Omental fat pad (tissue), 4 donors: ENCODE measurements around the gene SUDS3. TPM values are rescaled to one million over a fixed set of nuclear protein-coding genes. Genes with fewer than 3 reads are reported as not detected.

Experiments used
- ATAC-seq: fragments of 150-250 bp; one replicate; pipeline ENCODE4 v1.9.1; 2016; ENCODE audit warnings: mild to moderate bottlenecking, moderate library complexity; ENCODE audit not compliant: low FRiP score
- DNase-seq: peaks from one replicate; pipeline ENCODE4 v3.0.0-alpha.2; 2019; ENCODE audit warnings: low spot score
- CTCF ChIP-seq, 3 donors: fragments of 450-650 bp; IDR thresholded peaks; one replicate each; pipeline ENCODE4 v1.5.1; 2016 to 2017; ENCODE audit warnings: antibody characterized with exemption in 3 of 3, mild to moderate bottlenecking in 3 of 3, moderate library complexity in 2 of 3
- total RNA-seq, 4 donors: library from RNA; depleted of rRNA; stranded (reverse); fragments of >200 nt; gene quantifications; one replicate each; pipeline ENCODE4 v1.1.0, GENCODE V29; 2016

SUDS3 gene
- total RNA-seq, 4 donors from 2014 or later: 27.7 to 45.6 (median 29.6) TPM

GRCh38 chr12:118374126-118374725 lies 2.1 kb upstream of the SUDS3 start:
- ATAC-seq (no peak), DNase-seq (no peak)
- TF ChIP-seq CTCF (IDR thresholded peaks at IDR 0.05): no peak

GRCh38 chr12:118374909-118375308 lies 1.4 kb upstream of the SUDS3 start:
- ATAC-seq: no peak
- DNase-seq: no peak
- no peak for TF ChIP-seq CTCF (IDR thresholded peaks at IDR 0.05)

GRCh38 chr12:118375348-118375747 lies 1.0 kb upstream of the SUDS3 start:
- DNase-seq (no peak), ATAC-seq (no peak)
- TF ChIP-seq CTCF (IDR thresholded peaks at IDR 0.05): no peak

- no peak for ATAC-seq
- TF ChIP-seq CTCF (IDR thresholded peaks at IDR 0.05): no peak
- DNase-seq: no peak
Measured at GRCh38 chr12:118377021-118377883, 897 bp downstream of the SUDS3 start.

GRCh38 chr12:118377884-118378470 lies 1.6 kb downstream of the SUDS3 start:
- ATAC-seq (no peak), DNase-seq (peak; percentile 65)
- TF ChIP-seq CTCF (IDR thresholded peaks at IDR 0.05): peak in 2 of 3 donors; percentile 81 to 90

GRCh38 chr12:118391424-118391823 lies 15.1 kb downstream of the SUDS3 start:
- ATAC-seq: no peak
- no peak for TF ChIP-seq CTCF (IDR thresholded peaks at IDR 0.05)
- no peak for DNase-seq
